ENCODE results near the gene ARFGAP3.

ARFGAP3 gene

DNA sequence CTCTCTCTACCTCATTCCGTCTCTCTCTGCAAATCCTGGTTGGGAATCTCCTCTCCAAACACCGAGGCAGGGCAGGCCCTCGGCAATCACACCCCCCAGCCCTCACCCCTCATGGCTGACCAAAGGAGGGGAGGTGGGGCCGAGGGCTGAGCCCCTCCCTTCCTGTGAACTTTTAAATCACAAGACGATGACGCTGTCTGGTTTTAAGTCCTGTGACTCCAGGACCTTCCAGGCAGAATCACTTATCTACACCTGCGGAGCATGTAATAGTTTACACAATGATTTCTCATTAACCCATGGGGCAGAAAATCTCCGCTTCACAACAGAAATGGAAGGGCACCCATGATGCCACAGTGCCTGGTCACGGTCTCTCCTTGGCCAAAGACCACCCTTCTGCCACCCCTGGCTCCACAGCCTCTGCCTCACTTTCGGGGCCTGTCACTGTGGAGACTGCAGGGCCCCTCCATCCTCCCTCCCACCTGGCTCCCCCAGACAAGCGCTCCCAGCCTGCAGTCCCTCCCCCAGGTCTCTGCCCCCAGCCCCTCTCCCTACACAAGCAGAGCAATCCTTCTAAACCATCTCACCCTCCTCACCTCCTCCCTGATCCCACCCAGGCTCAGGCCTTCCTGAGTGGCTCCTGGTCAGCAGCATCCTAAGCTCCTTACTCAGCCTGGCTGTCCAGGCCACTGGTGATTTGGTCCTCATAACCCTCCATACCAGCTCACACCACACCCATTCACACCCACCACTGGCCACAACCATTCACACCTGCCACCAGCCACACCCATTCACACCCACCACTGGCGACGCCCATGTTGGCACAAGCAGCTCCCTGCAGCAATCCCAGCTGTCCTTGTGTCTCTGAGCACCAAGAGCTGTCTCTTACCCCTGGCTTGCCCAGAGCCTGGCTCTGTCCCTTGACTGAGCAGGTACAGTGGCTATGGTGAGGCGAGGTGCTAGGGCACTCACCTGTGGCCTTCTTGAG, 30.7 kb upstream of the ARFGAP3 start:
- no peaks in the 10 kb centered on the region for H3K9me3 ChIP-seq (ENCODE audit: control insufficient read depth, insufficient read depth, low read length)
- H3K27ac ChIP-seq (ENCODE audit: low read depth, low read length): no peak overlapping the region
- TF ChIP-seq EZH2phosphoT487 (IDR thresholded peaks at IDR 0.05; ENCODE audit: borderline replicate concordance, low read length): no peak
- TF ChIP-seq, protein P1, sequence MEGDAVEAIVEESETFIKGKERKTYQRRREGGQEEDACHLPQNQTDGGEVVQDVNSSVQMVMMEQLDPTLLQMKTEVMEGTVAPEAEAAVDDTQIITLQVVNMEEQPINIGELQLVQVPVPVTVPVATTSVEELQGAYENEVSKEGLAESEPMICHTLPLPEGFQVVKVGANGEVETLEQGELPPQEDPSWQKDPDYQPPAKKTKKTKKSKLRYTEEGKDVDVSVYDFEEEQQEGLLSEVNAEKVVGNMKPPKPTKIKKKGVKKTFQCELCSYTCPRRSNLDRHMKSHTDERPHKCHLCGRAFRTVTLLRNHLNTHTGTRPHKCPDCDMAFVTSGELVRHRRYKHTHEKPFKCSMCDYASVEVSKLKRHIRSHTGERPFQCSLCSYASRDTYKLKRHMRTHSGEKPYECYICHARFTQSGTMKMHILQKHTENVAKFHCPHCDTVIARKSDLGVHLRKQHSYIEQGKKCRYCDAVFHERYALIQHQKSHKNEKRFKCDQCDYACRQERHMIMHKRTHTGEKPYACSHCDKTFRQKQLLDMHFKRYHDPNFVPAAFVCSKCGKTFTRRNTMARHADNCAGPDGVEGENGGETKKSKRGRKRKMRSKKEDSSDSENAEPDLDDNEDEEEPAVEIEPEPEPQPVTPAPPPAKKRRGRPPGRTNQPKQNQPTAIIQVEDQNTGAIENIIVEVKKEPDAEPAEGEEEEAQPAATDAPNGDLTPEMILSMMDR (IDR thresholded peaks at IDR 0.05; ENCODE audit: low read depth, low read length, poor library complexity, severe bottlenecking): no peak
- peaks cover 6% of the 10 kb centered on the region for H3K4me1 ChIP-seq (ENCODE audit: control insufficient read depth, low read length)
- no peak overlapping the region for H3K4me2 ChIP-seq (ENCODE audit: low read length)
- H3K4me3 ChIP-seq (ENCODE audit: low read length): no peak overlapping the region
- H3F3A ChIP-seq (ENCODE audit: control insufficient read depth, insufficient read depth): no peaks in the 10 kb centered on the region
- H4K20me1 ChIP-seq (ENCODE audit: control insufficient read depth, insufficient read depth, low read depth, low read length): no peaks in the 10 kb centered on the region
- no peaks in the 10 kb centered on the region for H3K79me2 ChIP-seq (ENCODE audit: control insufficient read depth, low read length)
- H3K27me3 ChIP-seq (ENCODE audit: control insufficient read depth, low read length): no peaks in the 10 kb centered on the region
- H3K36me3 ChIP-seq (ENCODE audit: control insufficient read depth, low read length): peaks cover 51% of the 10 kb centered on the region
- no peaks in the 10 kb centered on the region for H3K9me2 ChIP-seq (replicated peaks; ENCODE audit: control insufficient read depth, low read length)

DNA sequence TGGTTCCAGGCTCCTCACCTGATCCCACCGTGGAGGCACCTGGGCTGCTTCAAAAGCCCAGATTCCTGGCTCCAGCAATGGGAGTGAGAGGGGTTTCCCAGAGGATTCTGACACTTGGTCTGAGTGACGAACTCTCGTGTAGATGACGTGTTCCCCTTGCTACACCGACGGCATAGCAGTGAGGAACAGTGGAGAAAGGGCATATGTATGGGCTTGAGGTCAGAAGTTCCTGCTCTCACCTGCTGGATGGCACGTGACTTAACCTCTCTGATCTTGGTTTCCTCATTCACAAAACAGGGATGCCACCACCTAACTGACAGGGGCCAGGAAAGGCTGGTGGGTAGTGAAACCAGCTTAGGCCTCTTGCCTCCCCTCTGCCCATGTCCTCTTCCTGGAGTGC, 30.0 kb upstream of the ARFGAP3 start:
- no peaks in the 10 kb centered on the region for H3K27me3 ChIP-seq (ENCODE audit: control insufficient read depth, low read length)
- H3K4me3 ChIP-seq (ENCODE audit: low read length): no peak overlapping the region
- H3F3A ChIP-seq (ENCODE audit: control insufficient read depth, insufficient read depth): no peaks in the 10 kb centered on the region
- no peaks in the 10 kb centered on the region for H3K9me3 ChIP-seq (ENCODE audit: control insufficient read depth, insufficient read depth, low read length)
- no peak overlapping the region for H3K4me2 ChIP-seq (ENCODE audit: low read length)
- no peaks in the 10 kb centered on the region for H3K9me2 ChIP-seq (replicated peaks; ENCODE audit: control insufficient read depth, low read length)
- no peak for TF ChIP-seq EZH2phosphoT487 (IDR thresholded peaks at IDR 0.05; ENCODE audit: borderline replicate concordance, low read length)
- TF ChIP-seq, protein P1 (IDR thresholded peaks at IDR 0.05; ENCODE audit: low read depth, low read length, poor library complexity, severe bottlenecking): no peak
- no peaks in the 10 kb centered on the region for H3K79me2 ChIP-seq (ENCODE audit: control insufficient read depth, low read length)
- H3K4me1 ChIP-seq (ENCODE audit: control insufficient read depth, low read length): peaks cover 7% of the 10 kb centered on the region
- peaks cover 57% of the 10 kb centered on the region for H3K36me3 ChIP-seq (ENCODE audit: control insufficient read depth, low read length)
- no peak overlapping the region for H3K27ac ChIP-seq (ENCODE audit: low read depth, low read length)
- no peaks in the 10 kb centered on the region for H4K20me1 ChIP-seq (ENCODE audit: control insufficient read depth, insufficient read depth, low read depth, low read length)

DNA sequence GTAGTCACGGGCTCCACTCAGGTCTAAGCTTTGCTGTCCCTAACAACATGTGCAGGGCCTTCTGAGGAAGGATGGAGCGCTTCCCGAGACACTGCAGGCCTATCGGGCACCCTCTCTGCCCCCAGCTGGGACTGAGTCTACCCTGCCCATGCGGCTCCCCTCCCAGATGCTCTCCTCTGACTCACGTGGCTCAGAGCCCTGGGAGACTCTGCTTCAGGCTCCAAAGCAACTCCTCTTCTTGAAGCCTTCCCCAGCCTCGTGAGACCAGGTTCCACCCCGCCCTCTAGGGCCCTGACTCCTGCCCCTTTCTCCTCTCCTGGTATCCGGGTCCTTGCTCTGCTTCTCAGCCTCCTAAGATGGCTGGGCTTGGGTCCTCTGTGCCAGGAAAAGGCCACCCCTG, 28.4 kb upstream of the ARFGAP3 start:
- H3K9me2 ChIP-seq (replicated peaks; ENCODE audit: control insufficient read depth, low read length): no peaks in the 10 kb centered on the region
- no peaks in the 10 kb centered on the region for H3F3A ChIP-seq (ENCODE audit: control insufficient read depth, insufficient read depth)
- peaks cover 60% of the 10 kb centered on the region for H3K36me3 ChIP-seq (ENCODE audit: control insufficient read depth, low read length)
- H4K20me1 ChIP-seq (ENCODE audit: control insufficient read depth, insufficient read depth, low read depth, low read length): no peaks in the 10 kb centered on the region
- no peak overlapping the region for H3K27ac ChIP-seq (ENCODE audit: low read depth, low read length)
- no peaks in the 10 kb centered on the region for H3K27me3 ChIP-seq (ENCODE audit: control insufficient read depth, low read length)
- no peaks in the 10 kb centered on the region for H3K79me2 ChIP-seq (ENCODE audit: control insufficient read depth, low read length)
- H3K9me3 ChIP-seq (ENCODE audit: control insufficient read depth, insufficient read depth, low read length): no peaks in the 10 kb centered on the region
- no peak overlapping the region for H3K4me3 ChIP-seq (ENCODE audit: low read length)
- H3K4me1 ChIP-seq (ENCODE audit: control insufficient read depth, low read length): peaks cover 8% of the 10 kb centered on the region
- TF ChIP-seq, protein P1 (IDR thresholded peaks at IDR 0.05; ENCODE audit: low read depth, low read length, poor library complexity, severe bottlenecking): no peak
- no peak for TF ChIP-seq EZH2phosphoT487 (IDR thresholded peaks at IDR 0.05; ENCODE audit: borderline replicate concordance, low read length)
- H3K4me2 ChIP-seq (ENCODE audit: low read length): no peak overlapping the region
